HEK293 (cell line): ENCODE data around the gene IFT80.

Experiments
- CTCF ChIA-PET: fragments of 350-600 bp; formaldehyde crosslinking; extraction: SDS; loops from one replicate; lab custom pipeline; 2021; ENCODE audit warnings: antibody characterized with exemption; lab: Yijun Ruan, JAX
- POLR2A ChIA-PET: fragments of 300-600 bp; formaldehyde crosslinking; extraction: SDS; loops from one replicate; lab custom pipeline; 2020; ENCODE audit warnings: antibody characterized with exemption, inconsistent platforms; lab: Yijun Ruan, JAX
- H3K27ac ChIP-seq: fragments of 200-500 bp; sonication (Bioruptor generic); 2 replicates; pipeline ENCODE4 v1.5.1; 2014; ENCODE audit warnings: low read depth, low read length, control low read depth, inconsistent platforms; ENCODE audit errors: extremely low read depth
- H3K36me3 ChIP-seq, 2 experiments: fragments of 200-500 bp in 1 of 2; sonication (Bioruptor generic) in 1 of 2; 1 replicate in 1 of 2; 2 replicates in 1 of 2; pipeline ENCODE4 v1.5.1; 2014 to 2017; ENCODE audit warnings: inconsistent platforms in 2 of 2, low read length in 2 of 2; ENCODE audit not compliant: control insufficient read depth in 2 of 2, insufficient read depth in 1 of 2
- H3K4me1 ChIP-seq: fragments of 200-500 bp; sonication (Bioruptor generic); 2 replicates; pipeline ENCODE4 v1.5.1; 2014; ENCODE audit warnings: mild to moderate bottlenecking, low read length, inconsistent platforms; ENCODE audit not compliant: control insufficient read depth, insufficient read depth
- H3K4me3 ChIP-seq: 2 replicates; pipeline ENCODE4 v1.5.1; 2011; ENCODE audit warnings: low read depth, mild to moderate bottlenecking, control low read depth, low read length, moderate library complexity
- H3K9me3 ChIP-seq: fragments of 200-500 bp; sonication (Bioruptor generic); 2 replicates; pipeline ENCODE4 v1.5.1; 2014; ENCODE audit warnings: low read depth, low read length, inconsistent platforms; ENCODE audit not compliant: control insufficient read depth, insufficient read depth
- GLIS2 ChIP-seq: fragments of 450-650 bp; formaldehyde crosslinking; IDR thresholded peaks from 2 replicates; pipeline ENCODE4 v1.5.1; 2016; ENCODE audit warnings: missing biosample characterization, missing genetic modification characterization
- SETDB1 ChIP-seq: IDR thresholded peaks from one replicate; pipeline ENCODE4 v1.6.1; 2017; ENCODE audit warnings: mild to moderate bottlenecking, low read length, moderate library complexity, mixed read lengths; ENCODE audit not compliant: insufficient read length
- SP3 ChIP-seq: fragments of 450-650 bp; formaldehyde crosslinking; IDR thresholded peaks from 2 replicates; pipeline ENCODE4 v1.5.1; 2016; ENCODE audit warnings: missing biosample characterization, missing genetic modification characterization
- TSHZ1 ChIP-seq: fragments of 450-650 bp; formaldehyde crosslinking; IDR thresholded peaks from 2 replicates; pipeline ENCODE4 v1.5.1; 2016; ENCODE audit warnings: missing biosample characterization, missing genetic modification characterization, borderline replicate concordance
- ZBTB17 ChIP-seq: fragments of 450-650 bp; formaldehyde crosslinking; IDR thresholded peaks from 2 replicates; pipeline ENCODE4 v1.5.1; 2016; ENCODE audit warnings: missing biosample characterization, missing genetic modification characterization
- ZBTB7A ChIP-seq: fragments of 450-650 bp; formaldehyde crosslinking; IDR thresholded peaks from 2 replicates; pipeline ENCODE4 v1.5.1; 2016; ENCODE audit warnings: low read depth, missing biosample characterization, missing genetic modification characterization
- ZFHX2 ChIP-seq: fragments of 450-650 bp; formaldehyde crosslinking; conservative IDR thresholded peaks from 2 replicates; pipeline ENCODE4 v1.5.1; 2016; ENCODE audit warnings: missing biosample characterization, missing genetic modification characterization
- ZNF169 ChIP-seq: fragments of 450-650 bp; formaldehyde crosslinking; IDR thresholded peaks from 2 replicates; pipeline ENCODE4 v1.5.1; 2016; ENCODE audit warnings: missing biosample characterization, missing genetic modification characterization
- ZNF19 ChIP-seq: fragments of 450-650 bp; formaldehyde crosslinking; IDR thresholded peaks from 2 replicates; pipeline ENCODE4; 2016; ENCODE audit warnings: missing biosample characterization, missing genetic modification characterization, low read depth
- ZNF202 ChIP-seq: fragments of 450-650 bp; formaldehyde crosslinking; IDR thresholded peaks from 2 replicates; pipeline ENCODE4 v1.5.1; 2016; ENCODE audit warnings: missing biosample characterization, missing genetic modification characterization, borderline replicate concordance
- ZNF335 ChIP-seq: fragments of 450-650 bp; formaldehyde crosslinking; conservative IDR thresholded peaks from 2 replicates; pipeline ENCODE4 v1.5.1; 2016; ENCODE audit warnings: missing biosample characterization, missing genetic modification characterization
- ZNF350 ChIP-seq: fragments of 450-650 bp; formaldehyde crosslinking; IDR thresholded peaks from 2 replicates; pipeline ENCODE4 v1.5.0; 2017; ENCODE audit warnings: missing biosample characterization, mild to moderate bottlenecking, missing genetic modification characterization
- ZNF37A ChIP-seq: fragments of 450-650 bp; IDR thresholded peaks from 2 replicates; pipeline ENCODE4 v1.5.1; 2018; ENCODE audit warnings: missing biosample characterization, missing genetic modification characterization
- ZNF394 ChIP-seq: fragments of 450-650 bp; formaldehyde crosslinking; IDR thresholded peaks from 2 replicates; pipeline ENCODE4 v1.5.1; 2016; ENCODE audit warnings: missing biosample characterization, missing genetic modification characterization, mild to moderate bottlenecking, moderate library complexity, borderline replicate concordance
- ZNF416 ChIP-seq: fragments of 450-650 bp; formaldehyde crosslinking; IDR thresholded peaks from 2 replicates; pipeline ENCODE4 v1.5.1; 2016; ENCODE audit warnings: missing biosample characterization, missing genetic modification characterization
- ZNF426 ChIP-seq: fragments of 450-650 bp; formaldehyde crosslinking; IDR thresholded peaks from 2 replicates; pipeline ENCODE4 v1.5.1; 2017; ENCODE audit warnings: missing biosample characterization, missing genetic modification characterization, mild to moderate bottlenecking, inconsistent platforms, moderate library complexity
- ZNF549 ChIP-seq: fragments of 450-650 bp; IDR thresholded peaks from 2 replicates; pipeline ENCODE4 v1.5.1; 2018; ENCODE audit warnings: missing biosample characterization, missing genetic modification characterization, mild to moderate bottlenecking, inconsistent platforms, moderate library complexity
- ZNF777 ChIP-seq: fragments of 450-650 bp; formaldehyde crosslinking; IDR thresholded peaks from 2 replicates; pipeline ENCODE4 v1.5.1; 2017; ENCODE audit warnings: missing biosample characterization, missing genetic modification characterization, borderline replicate concordance
- ZNF843 ChIP-seq: fragments of 450-650 bp; formaldehyde crosslinking; IDR thresholded peaks from 2 replicates; pipeline ENCODE4 v1.5.1; 2016; ENCODE audit warnings: missing biosample characterization, missing genetic modification characterization
- TF ChIP-seq, protein P1 (sequence below): fragments of 450-650 bp; formaldehyde crosslinking; IDR thresholded peaks from 2 replicates; pipeline ENCODE4 v1.5.1; 2017; ENCODE audit warnings: missing biosample characterization, missing genetic modification characterization
- TF ChIP-seq, protein P2 (sequence below): fragments of 450-650 bp; formaldehyde crosslinking; IDR thresholded peaks from 2 replicates; pipeline ENCODE4 v1.5.1; 2016; ENCODE audit warnings: missing biosample characterization, missing genetic modification characterization
- TF ChIP-seq, protein P3 (sequence below): fragments of 450-650 bp; formaldehyde crosslinking; IDR thresholded peaks from 2 replicates; pipeline ENCODE4 v1.5.1; 2016; ENCODE audit warnings: missing biosample characterization, missing genetic modification characterization, low read depth
- TF ChIP-seq, protein P4 (sequence below): fragments of 450-650 bp; formaldehyde crosslinking; IDR thresholded peaks from 2 replicates; pipeline ENCODE4 v1.5.1; 2016; ENCODE audit warnings: missing biosample characterization, missing genetic modification characterization

Gene IFT80

GRCh38 chr3:160226026-160226907, 172.8 kb downstream of the IFT80 start:
- ChIA-PET POLR2A (interaction anchor here (0.6 kb wide), 1 partner anchor 31 kb away, joined by 3 read pairs; no protein-coding TSS in a partner anchor), CTCF (interaction anchor here (0.6 to 1.8 kb wide), 5 partner anchors 10 to 194 kb away, joined by 3 to 5 read pairs (median 4); no protein-coding TSS in a partner anchor)
- Histone ChIP-seq H3K9me3 (no peaks in the 10 kb centered on the region), H3K27ac (peak overlapping the region; percentile 35; the same call in 1 of the 2 replicates), H3K36me3 (no peaks in the 10 kb centered on the region), H3K4me3 (peak overlapping the region; percentile 63), H3K4me1 (no peaks in the 10 kb centered on the region)
- TF ChIP-seq ZNF169 (tag by site-specific recombination) (no peak), ZBTB17 (tag by site-specific recombination) (peak; percentile 36; the same call in 1 of the 2 replicates), ZFHX2 (tag by site-specific recombination) (no peak), ZNF19 (tag by site-specific recombination) (no peak), ZNF202 (tag by site-specific recombination) (0 out of 2 replicates have a peak, but pooled peaks have one; percentile 50), SETDB1 (no peak), ZNF549 (no peak), TSHZ1 (tag by site-specific recombination) (no peak), SP3 (tag by site-specific recombination) (no peak), GLIS2 (peak; percentile 64), ZBTB7A (tag by site-specific recombination) (no peak), ZNF777 (tag by site-specific recombination) (peak; percentile 42; the same call in 1 of the 2 replicates), ZNF416 (tag by site-specific recombination) (no peak), ZNF335 (tag by site-specific recombination) (peak; percentile 21), ZNF350 (tag by site-specific recombination) (no peak), ZNF843 (tag by site-specific recombination) (no peak), ZNF426 (no peak), ZNF394 (no peak), ZNF37A (no peak)
- TF ChIP-seq, protein P1, sequence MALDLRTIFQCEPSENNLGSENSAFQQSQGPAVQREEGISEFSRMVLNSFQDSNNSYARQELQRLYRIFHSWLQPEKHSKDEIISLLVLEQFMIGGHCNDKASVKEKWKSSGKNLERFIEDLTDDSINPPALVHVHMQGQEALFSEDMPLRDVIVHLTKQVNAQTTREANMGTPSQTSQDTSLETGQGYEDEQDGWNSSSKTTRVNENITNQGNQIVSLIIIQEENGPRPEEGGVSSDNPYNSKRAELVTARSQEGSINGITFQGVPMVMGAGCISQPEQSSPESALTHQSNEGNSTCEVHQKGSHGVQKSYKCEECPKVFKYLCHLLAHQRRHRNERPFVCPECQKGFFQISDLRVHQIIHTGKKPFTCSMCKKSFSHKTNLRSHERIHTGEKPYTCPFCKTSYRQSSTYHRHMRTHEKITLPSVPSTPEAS (tag by site-specific recombination), result no peak
- TF ChIP-seq, protein P2, sequence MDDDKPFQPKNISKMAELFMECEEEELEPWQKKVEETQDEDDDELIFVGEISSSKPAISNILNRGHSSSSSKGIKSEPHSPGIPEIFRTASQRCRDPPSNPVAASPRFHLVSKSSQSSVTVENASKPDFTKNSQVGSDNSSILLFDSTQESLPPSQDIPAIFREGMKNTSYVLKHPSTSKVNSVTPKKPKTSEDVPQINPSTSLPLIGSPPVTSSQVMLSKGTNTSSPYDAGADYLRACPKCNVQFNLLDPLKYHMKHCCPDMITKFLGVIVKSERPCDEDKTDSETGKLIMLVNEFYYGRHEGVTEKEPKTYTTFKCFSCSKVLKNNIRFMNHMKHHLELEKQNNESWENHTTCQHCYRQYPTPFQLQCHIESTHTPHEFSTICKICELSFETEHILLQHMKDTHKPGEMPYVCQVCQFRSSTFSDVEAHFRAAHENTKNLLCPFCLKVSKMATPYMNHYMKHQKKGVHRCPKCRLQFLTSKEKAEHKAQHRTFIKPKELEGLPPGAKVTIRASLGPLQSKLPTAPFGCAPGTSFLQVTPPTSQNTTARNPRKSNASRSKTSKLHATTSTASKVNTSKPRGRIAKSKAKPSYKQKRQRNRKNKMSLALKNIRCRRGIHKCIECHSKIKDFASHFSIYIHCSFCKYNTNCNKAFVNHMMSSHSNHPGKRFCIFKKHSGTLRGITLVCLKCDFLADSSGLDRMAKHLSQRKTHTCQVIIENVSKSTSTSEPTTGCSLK (tag by site-specific recombination), result no peak
- TF ChIP-seq, protein P3, sequence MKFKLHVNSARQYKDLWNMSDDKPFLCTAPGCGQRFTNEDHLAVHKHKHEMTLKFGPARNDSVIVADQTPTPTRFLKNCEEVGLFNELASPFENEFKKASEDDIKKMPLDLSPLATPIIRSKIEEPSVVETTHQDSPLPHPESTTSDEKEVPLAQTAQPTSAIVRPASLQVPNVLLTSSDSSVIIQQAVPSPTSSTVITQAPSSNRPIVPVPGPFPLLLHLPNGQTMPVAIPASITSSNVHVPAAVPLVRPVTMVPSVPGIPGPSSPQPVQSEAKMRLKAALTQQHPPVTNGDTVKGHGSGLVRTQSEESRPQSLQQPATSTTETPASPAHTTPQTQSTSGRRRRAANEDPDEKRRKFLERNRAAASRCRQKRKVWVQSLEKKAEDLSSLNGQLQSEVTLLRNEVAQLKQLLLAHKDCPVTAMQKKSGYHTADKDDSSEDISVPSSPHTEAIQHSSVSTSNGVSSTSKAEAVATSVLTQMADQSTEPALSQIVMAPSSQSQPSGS (tag by site-specific recombination), result no peak
- TF ChIP-seq, protein P4, sequence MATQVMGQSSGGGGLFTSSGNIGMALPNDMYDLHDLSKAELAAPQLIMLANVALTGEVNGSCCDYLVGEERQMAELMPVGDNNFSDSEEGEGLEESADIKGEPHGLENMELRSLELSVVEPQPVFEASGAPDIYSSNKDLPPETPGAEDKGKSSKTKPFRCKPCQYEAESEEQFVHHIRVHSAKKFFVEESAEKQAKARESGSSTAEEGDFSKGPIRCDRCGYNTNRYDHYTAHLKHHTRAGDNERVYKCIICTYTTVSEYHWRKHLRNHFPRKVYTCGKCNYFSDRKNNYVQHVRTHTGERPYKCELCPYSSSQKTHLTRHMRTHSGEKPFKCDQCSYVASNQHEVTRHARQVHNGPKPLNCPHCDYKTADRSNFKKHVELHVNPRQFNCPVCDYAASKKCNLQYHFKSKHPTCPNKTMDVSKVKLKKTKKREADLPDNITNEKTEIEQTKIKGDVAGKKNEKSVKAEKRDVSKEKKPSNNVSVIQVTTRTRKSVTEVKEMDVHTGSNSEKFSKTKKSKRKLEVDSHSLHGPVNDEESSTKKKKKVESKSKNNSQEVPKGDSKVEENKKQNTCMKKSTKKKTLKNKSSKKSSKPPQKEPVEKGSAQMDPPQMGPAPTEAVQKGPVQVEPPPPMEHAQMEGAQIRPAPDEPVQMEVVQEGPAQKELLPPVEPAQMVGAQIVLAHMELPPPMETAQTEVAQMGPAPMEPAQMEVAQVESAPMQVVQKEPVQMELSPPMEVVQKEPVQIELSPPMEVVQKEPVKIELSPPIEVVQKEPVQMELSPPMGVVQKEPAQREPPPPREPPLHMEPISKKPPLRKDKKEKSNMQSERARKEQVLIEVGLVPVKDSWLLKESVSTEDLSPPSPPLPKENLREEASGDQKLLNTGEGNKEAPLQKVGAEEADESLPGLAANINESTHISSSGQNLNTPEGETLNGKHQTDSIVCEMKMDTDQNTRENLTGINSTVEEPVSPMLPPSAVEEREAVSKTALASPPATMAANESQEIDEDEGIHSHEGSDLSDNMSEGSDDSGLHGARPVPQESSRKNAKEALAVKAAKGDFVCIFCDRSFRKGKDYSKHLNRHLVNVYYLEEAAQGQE (tag by site-specific recombination), result peak; percentile 88
